HEK293 (cell line): Measurements from ENCODE around the gene BMP4.

Experiments used
- CTCF ChIA-PET: fragments of 350-600 bp; formaldehyde crosslinking; extraction: SDS; loops from one replicate; lab custom pipeline; 2021; ENCODE audit warnings: antibody characterized with exemption; lab: Yijun Ruan, JAX
- POLR2A ChIA-PET: fragments of 300-600 bp; formaldehyde crosslinking; extraction: SDS; loops from one replicate; lab custom pipeline; 2020; ENCODE audit warnings: antibody characterized with exemption, inconsistent platforms; lab: Yijun Ruan, JAX
- H3K27ac ChIP-seq: fragments of 200-500 bp; sonication (Bioruptor generic); 2 replicates; pipeline ENCODE4 v1.5.1; 2014; ENCODE audit warnings: low read depth, low read length, control low read depth, inconsistent platforms; ENCODE audit errors: extremely low read depth
- H3K36me3 ChIP-seq, 2 experiments: fragments of 200-500 bp in 1 of 2; sonication (Bioruptor generic) in 1 of 2; 1 replicate in 1 of 2; 2 replicates in 1 of 2; pipeline ENCODE4 v1.5.1; 2014 to 2017; ENCODE audit warnings: inconsistent platforms in 2 of 2, low read length in 2 of 2; ENCODE audit not compliant: control insufficient read depth in 2 of 2, insufficient read depth in 1 of 2
- H3K4me1 ChIP-seq: fragments of 200-500 bp; sonication (Bioruptor generic); 2 replicates; pipeline ENCODE4 v1.5.1; 2014; ENCODE audit warnings: mild to moderate bottlenecking, low read length, inconsistent platforms; ENCODE audit not compliant: control insufficient read depth, insufficient read depth
- H3K4me3 ChIP-seq: 2 replicates; pipeline ENCODE4 v1.5.1; 2011; ENCODE audit warnings: low read depth, mild to moderate bottlenecking, control low read depth, low read length, moderate library complexity
- H3K9me3 ChIP-seq: fragments of 200-500 bp; sonication (Bioruptor generic); 2 replicates; pipeline ENCODE4 v1.5.1; 2014; ENCODE audit warnings: low read depth, low read length, inconsistent platforms; ENCODE audit not compliant: control insufficient read depth, insufficient read depth
- HIC1 ChIP-seq: fragments of 450-650 bp; formaldehyde crosslinking; IDR thresholded peaks from 2 replicates; pipeline ENCODE4 v1.5.1; 2016; ENCODE audit warnings: missing biosample characterization, missing genetic modification characterization
- PRDM2 ChIP-seq: fragments of 450-650 bp; formaldehyde crosslinking; IDR thresholded peaks from 2 replicates; pipeline ENCODE4 v1.5.1; 2016; ENCODE audit warnings: missing biosample characterization, missing genetic modification characterization, borderline replicate concordance
- RBAK ChIP-seq: fragments of 450-650 bp; formaldehyde crosslinking; IDR thresholded peaks from 2 replicates; pipeline ENCODE4 v1.5.1; 2016; ENCODE audit warnings: missing biosample characterization, missing genetic modification characterization
- SCRT1 ChIP-seq: fragments of 450-650 bp; formaldehyde crosslinking; IDR thresholded peaks from 2 replicates; pipeline ENCODE4 v1.5.1; 2016; ENCODE audit warnings: missing biosample characterization, missing genetic modification characterization, borderline replicate concordance
- SP2 ChIP-seq: fragments of 450-650 bp; formaldehyde crosslinking; IDR thresholded peaks from 2 replicates; pipeline ENCODE4 v1.5.1; 2016; ENCODE audit warnings: missing biosample characterization, missing genetic modification characterization
- TCF7L2 ChIP-seq: IDR thresholded peaks from 2 replicates; pipeline ENCODE4 v1.6.1; 2011; ENCODE audit warnings: low read depth, mild to moderate bottlenecking, inconsistent platforms, low read length, moderate library complexity, borderline replicate concordance
- ZBTB48 ChIP-seq: fragments of 450-650 bp; formaldehyde crosslinking; IDR thresholded peaks from 2 replicates; pipeline ENCODE4 v1.5.1; 2016; ENCODE audit warnings: missing biosample characterization, missing genetic modification characterization
- ZNF2 ChIP-seq: fragments of 450-650 bp; formaldehyde crosslinking; IDR thresholded peaks from 2 replicates; pipeline ENCODE4 v1.5.1; 2016; ENCODE audit warnings: missing biosample characterization, missing genetic modification characterization
- ZNF211 ChIP-seq: fragments of 450-650 bp; formaldehyde crosslinking; IDR thresholded peaks from 2 replicates; pipeline ENCODE4 v1.5.1; 2016; ENCODE audit warnings: low read depth, missing biosample characterization, missing genetic modification characterization
- ZNF223 ChIP-seq: fragments of 450-650 bp; formaldehyde crosslinking; IDR thresholded peaks from 2 replicates; pipeline ENCODE4 v1.5.1; 2016; ENCODE audit warnings: missing biosample characterization, missing genetic modification characterization
- ZNF391 ChIP-seq: fragments of 450-650 bp; formaldehyde crosslinking; IDR thresholded peaks from 2 replicates; pipeline ENCODE4 v1.5.1; 2016; ENCODE audit warnings: low read depth, missing biosample characterization, missing genetic modification characterization, borderline replicate concordance
- ZNF623 ChIP-seq: fragments of 450-650 bp; formaldehyde crosslinking; IDR thresholded peaks from 2 replicates; pipeline ENCODE4 v1.5.1; 2016; ENCODE audit warnings: missing biosample characterization, missing genetic modification characterization
- ZNF670 ChIP-seq: fragments of 450-650 bp; formaldehyde crosslinking; IDR thresholded peaks from 2 replicates; pipeline ENCODE4 v1.5.1; 2016; ENCODE audit warnings: missing biosample characterization, missing genetic modification characterization, low read depth
- ZNF776 ChIP-seq: fragments of 450-650 bp; formaldehyde crosslinking; IDR thresholded peaks from 2 replicates; pipeline ENCODE4 v1.5.0; 2017; ENCODE audit warnings: missing biosample characterization, missing genetic modification characterization, borderline replicate concordance

Gene BMP4

GRCh38 chr14:53951627-53952303 lies 4.9 kb downstream of the BMP4 start:
- no peak overlapping the region for H3K4me3 ChIP-seq
- ChIA-PET POLR2A (interaction anchor here (0.5 kb wide), 1 partner anchor 1825 kb away, joined by 3 read pairs; no protein-coding TSS in a partner anchor), CTCF (interaction anchor here (0.5 to 0.6 kb wide), 2 partner anchors 21 to 145 kb away, joined by 3 read pairs; no protein-coding TSS in a partner anchor)
- TF ChIP-seq TCF7L2 (peak; percentile 43; the same call in 1 of the 2 replicates), PRDM2 (tag by site-specific recombination) (no peak)
- H3K9me3 ChIP-seq, result no peaks in the 10 kb centered on the region
- peaks cover 0 to 20% of the 10 kb centered on the region in 2 experiments; a peak in 1 of 3 replicates for H3K36me3 ChIP-seq
- no peak overlapping the region; the same call in 1 of the 2 replicates for H3K27ac ChIP-seq
- peaks cover 13% of the 10 kb centered on the region for H3K4me1 ChIP-seq

- POLR2A ChIA-PET, result interaction anchor here (0.5 kb wide), 1 partner anchor 1826 kb away, joined by 3 read pairs; no protein-coding TSS in a partner anchor
- CTCF ChIA-PET, result interaction anchor here (0.5 kb wide), 1 partner anchor 145 kb away, joined by 3 read pairs; no protein-coding TSS in a partner anchor
- peaks cover 0 to 20% of the 10 kb centered on the region in 2 experiments; a peak in 1 of 3 replicates for H3K36me3 ChIP-seq
- H3K27ac ChIP-seq, result no peak overlapping the region
- H3K4me3 ChIP-seq, result no peak overlapping the region
- peaks cover 11% of the 10 kb centered on the region for H3K4me1 ChIP-seq
- no peaks in the 10 kb centered on the region for H3K9me3 ChIP-seq
- no peak for TF ChIP-seq SCRT1
- TF ChIP-seq ZNF223 (tag by site-specific recombination), result no peak
- TF ChIP-seq SP2 (tag by site-specific recombination), result no peak
- no peak for TF ChIP-seq ZNF623 (tag by site-specific recombination)
- no peak for TF ChIP-seq ZNF776 (tag by site-specific recombination)
- TF ChIP-seq ZNF670 (tag by site-specific recombination), result no peak
- no peak for TF ChIP-seq ZNF2 (tag by site-specific recombination)
- TF ChIP-seq ZNF211 (tag by site-specific recombination), result no peak
- no peak for TF ChIP-seq HIC1
- no peak for TF ChIP-seq RBAK (tag by site-specific recombination)
- TF ChIP-seq ZNF391, result no peak
- TF ChIP-seq ZBTB48 (tag by site-specific recombination), result no peak
These were observed 5.4 kb downstream of the BMP4 start for GRCh38 chr14:53951243-53951626.
